GM18526 (cell line): ENCODE measurements around the gene ADORA1.

ENCODE experiments used
- POLR2A ChIP-seq: IDR thresholded peaks from 3 replicates; pipeline ENCODE4 v1.6.1; 2011; ENCODE audit not compliant: insufficient read length; ENCODE audit errors: extremely low read depth

ADORA1 gene

GRCh38 chr1:203184467-203184866 is 56.9 kb downstream of the ADORA1 start:
- no peak for TF ChIP-seq POLR2A

- no peak for TF ChIP-seq POLR2A
Observed at GRCh38 chr1:203185061-203185461, 57.5 kb downstream of the ADORA1 start.

GRCh38 chr1:203185585-203185984 is 58.1 kb downstream of the ADORA1 start:
- TF ChIP-seq POLR2A = no peak

DNA sequence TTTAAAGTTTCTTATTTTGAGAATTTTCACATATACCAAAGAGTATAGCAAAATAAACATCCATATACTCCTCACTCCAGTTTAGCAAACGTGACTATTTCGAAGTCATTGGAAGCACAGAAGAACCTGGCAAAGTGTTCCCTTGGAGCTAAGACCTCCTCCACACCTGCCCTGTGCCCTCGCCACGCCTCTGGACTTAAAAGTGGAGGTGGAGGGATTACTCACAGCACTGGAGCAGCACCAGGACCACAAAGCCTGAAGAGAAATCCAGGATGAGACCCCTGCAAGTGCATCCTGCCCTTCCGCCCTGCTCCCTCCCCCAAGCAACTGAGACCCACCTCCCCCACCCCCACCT is 58.5 kb downstream of the ADORA1 start:
- TF ChIP-seq POLR2A = no peak

- TF ChIP-seq POLR2A = no peak
Observed at GRCh38 chr1:203186446-203187303, 59.1 kb downstream of the ADORA1 start, which contains the start of gene CHI3L1. Gene CHI3L1, minus strand, starts transcription at chr1:203186704. Its CDS starts 81 bp downstream, at chr1:203186623.

DNA sequence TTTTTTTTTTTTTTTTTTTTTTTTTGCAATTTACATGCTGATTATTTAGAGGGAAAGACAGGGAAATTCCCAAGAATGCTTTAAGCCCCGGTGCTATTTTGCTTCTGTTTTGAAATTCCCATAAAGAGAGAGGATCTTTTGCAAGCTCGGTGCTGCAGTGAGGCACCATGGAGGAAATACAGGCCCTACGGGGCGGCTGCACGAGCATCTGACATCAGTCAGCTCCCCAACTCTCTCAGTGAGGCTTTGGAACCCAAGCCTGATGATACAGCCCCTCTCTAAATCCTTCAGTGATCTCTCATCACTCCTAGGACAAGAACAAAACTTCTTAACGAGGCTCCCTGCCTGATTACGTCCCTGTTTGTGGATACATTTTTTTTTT is 59.8 kb downstream of the ADORA1 start:
- no peak for TF ChIP-seq POLR2A

DNA sequence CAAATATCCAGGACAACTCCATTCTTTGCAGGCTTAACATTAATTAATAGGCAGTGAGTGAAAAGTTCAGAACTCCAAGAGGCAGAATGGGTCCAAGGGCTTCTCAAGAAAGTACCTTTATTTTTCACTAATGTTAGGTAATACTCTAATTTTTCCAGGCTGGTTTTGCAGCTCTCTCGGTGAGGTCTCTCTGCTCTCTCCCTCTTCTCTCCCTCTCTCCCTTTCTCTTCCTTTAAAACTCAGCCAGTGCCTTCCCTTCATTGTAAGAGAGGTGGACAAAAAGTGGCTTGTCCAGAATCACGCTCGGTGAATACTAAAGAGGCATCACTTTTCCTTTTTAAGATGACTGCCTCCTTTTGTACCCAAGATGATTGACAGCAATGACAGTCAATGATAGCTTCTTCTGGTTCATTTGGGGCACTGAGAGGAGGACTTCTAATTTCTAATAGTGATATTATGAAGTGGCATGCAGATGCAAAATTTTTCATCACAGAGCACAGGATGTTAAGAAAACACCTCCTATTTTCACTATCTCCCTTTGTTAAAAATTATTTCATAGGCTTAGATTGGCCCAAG is 60.3 kb downstream of the ADORA1 start:
- TF ChIP-seq POLR2A = no peak

GRCh38 chr1:203188686-203189232 is 61.2 kb downstream of the ADORA1 start:
- TF ChIP-seq POLR2A = no peak

DNA sequence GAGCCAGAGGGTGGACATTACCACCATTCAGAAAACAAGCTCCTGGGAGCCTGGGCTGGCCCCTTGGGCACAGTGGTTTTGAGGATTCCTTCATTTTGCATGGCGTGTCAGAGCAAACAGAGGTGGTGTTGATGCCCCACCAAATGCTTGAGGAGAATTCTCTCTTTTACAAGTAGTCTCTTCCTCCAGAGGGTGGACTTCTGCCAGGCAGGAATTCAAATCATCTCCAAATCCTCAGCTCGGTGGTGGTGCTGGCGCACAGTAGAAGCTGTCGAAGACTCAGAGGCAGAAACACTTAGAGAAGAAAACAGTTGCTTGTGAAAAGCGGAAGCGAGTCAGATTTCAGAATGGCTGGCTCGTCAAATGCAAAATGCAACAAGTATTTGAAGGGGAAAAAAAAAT is 62.4 kb downstream of the ADORA1 start:
- no peak for TF ChIP-seq POLR2A

DNA sequence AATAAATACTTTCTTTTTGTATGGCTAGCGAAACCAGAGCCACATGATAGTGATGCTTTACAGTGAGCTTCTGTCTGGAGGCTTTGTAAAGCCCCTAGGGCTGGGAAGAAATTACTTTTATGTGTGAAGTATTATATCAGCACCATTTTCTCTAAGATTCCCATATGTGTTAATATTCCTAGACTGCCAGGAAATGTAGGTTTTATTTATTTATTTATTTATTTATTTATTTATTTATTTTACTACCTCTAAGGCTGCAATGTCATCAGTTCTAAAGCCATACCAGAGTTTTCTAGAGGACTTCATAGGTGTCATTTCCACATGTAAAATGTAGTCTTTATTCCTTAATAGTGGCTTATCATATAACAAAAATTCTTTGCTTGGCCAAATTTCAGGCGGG is 63.4 kb downstream of the ADORA1 start:
- no peak for TF ChIP-seq POLR2A

DNA sequence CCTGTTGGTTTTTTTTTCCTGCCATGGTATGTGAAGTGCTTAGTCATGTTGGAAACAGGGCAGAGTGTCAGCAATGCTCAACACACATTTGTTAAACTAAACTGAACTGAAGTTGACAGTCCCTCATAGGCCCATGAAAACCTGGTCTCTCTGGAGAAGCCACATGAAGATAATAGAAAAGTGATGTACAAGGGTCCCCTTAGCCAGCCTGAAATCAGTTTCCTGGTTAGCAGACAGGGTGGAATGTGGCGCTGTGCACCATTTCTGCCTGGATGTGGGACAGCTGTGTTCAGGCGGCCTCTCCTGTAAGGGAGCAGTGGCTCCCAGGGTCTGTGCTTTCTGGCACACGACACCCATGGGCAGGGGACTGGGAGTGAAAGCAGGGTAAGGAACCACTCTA is 68.8 kb downstream of the ADORA1 start:
- no peak for TF ChIP-seq POLR2A

DNA sequence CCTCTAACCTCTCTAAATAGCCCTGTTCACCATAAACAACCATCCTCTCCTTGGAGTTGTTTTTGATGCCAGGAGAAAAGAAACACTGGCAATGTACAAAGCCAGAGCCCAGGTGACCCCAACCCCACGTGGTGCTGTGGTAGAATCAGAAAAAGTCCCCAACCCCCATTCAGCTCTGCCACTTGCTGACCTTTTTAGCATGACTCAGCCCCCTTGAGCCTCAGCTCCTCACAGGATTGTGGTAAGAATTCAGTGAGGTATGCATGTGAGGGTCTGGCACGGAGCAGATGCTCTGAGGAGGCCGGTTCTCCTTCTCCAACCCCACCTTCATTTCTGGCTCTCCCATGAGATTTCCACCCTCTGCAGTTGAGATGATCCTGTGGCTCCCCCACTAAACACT is 70.1 kb downstream of the ADORA1 start:
- TF ChIP-seq POLR2A = no peak

GRCh38 chr1:203199002-203199401 is 71.5 kb downstream of the ADORA1 start:
- TF ChIP-seq POLR2A = no peak

GRCh38 chr1:203199481-203199815 is 71.9 kb downstream of the ADORA1 start:
- TF ChIP-seq POLR2A = no peak

GRCh38 chr1:203199816-203200571 is 72.5 kb downstream of the ADORA1 start:
- TF ChIP-seq POLR2A = no peak

GRCh38 chr1:203200916-203201315 is 73.4 kb downstream of the ADORA1 start:
- no peak for TF ChIP-seq POLR2A
